Nephron progenitor cell (in vitro differentiated cells): Measurements from ENCODE around the gene GGT1.
"Not testable (repeated sequence)": the region's sequence is repeated elsewhere in the genome, so short reads cannot be mapped to it uniquely, and the experiment has no call there.

Source experiments
- DNase-seq: peaks from one replicate; pipeline ENCODE4 v3.0.0; 2021
- H3K27ac Mint-ChIP-seq: 2 replicates; pipeline ENCODE4 v1.8.0; 2021; ENCODE audit warnings: mild to moderate bottlenecking, moderate library complexity, mixed read lengths
- H3K27me3 Mint-ChIP-seq: 2 replicates; pipeline ENCODE4 v1.8.0; 2021; ENCODE audit warnings: mild to moderate bottlenecking, low read depth, mixed read lengths; ENCODE audit not compliant: poor library complexity
- H3K36me3 Mint-ChIP-seq: 2 replicates; pipeline ENCODE4 v1.8.0; 2021; ENCODE audit warnings: low read depth, mixed read lengths
- H3K4me1 Mint-ChIP-seq: 2 replicates; pipeline ENCODE4 v1.8.0; 2021; ENCODE audit warnings: mixed read lengths
- H3K4me3 Mint-ChIP-seq: 2 replicates; pipeline ENCODE4 v1.8.0; 2021; ENCODE audit warnings: mild to moderate bottlenecking, moderate library complexity, mixed read lengths
- H3K9me3 Mint-ChIP-seq: 2 replicates; pipeline ENCODE4 v1.8.0; 2021; ENCODE audit warnings: mild to moderate bottlenecking, moderate library complexity, mixed read lengths
- TF ChIP-seq, protein P1 (sequence below): fragments of 200-600 bp; sonication (generic); IDR thresholded peaks from 2 replicates; pipeline ENCODE4 v1.5.0; 2021; ENCODE audit warnings: antibody characterized with exemption

GGT1 gene

DNA sequence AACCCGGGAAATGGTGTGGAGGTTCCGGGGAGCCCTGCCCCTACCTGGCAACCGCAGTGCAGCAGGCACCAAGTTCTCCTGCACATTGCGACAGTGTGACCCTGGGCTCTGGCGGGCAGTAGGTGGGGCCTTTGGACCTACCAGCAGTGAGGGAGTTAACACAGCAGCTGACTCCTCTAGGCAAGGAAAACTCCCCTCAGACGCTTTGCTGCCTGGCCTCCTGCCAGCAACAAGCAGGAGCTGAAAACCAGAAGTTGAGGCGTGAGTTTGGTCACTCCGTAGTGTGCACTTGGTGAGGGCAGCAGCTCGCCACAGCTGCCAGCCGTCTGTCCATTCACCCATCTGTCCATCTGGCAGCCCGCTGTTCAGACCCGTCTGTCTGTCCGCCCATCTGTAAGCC, 29.6 kb downstream of the GGT1 start:
- not testable (repeated sequence) for H3K27ac Mint-ChIP-seq, DNase-seq, H3K36me3 Mint-ChIP-seq, H3K27me3 Mint-ChIP-seq, H3K9me3 Mint-ChIP-seq
- Mint-ChIP-seq H3K4me3 (peak overlapping the region; percentile 56), H3K4me1 (peaks cover 47% of the 10 kb centered on the region)

DNA sequence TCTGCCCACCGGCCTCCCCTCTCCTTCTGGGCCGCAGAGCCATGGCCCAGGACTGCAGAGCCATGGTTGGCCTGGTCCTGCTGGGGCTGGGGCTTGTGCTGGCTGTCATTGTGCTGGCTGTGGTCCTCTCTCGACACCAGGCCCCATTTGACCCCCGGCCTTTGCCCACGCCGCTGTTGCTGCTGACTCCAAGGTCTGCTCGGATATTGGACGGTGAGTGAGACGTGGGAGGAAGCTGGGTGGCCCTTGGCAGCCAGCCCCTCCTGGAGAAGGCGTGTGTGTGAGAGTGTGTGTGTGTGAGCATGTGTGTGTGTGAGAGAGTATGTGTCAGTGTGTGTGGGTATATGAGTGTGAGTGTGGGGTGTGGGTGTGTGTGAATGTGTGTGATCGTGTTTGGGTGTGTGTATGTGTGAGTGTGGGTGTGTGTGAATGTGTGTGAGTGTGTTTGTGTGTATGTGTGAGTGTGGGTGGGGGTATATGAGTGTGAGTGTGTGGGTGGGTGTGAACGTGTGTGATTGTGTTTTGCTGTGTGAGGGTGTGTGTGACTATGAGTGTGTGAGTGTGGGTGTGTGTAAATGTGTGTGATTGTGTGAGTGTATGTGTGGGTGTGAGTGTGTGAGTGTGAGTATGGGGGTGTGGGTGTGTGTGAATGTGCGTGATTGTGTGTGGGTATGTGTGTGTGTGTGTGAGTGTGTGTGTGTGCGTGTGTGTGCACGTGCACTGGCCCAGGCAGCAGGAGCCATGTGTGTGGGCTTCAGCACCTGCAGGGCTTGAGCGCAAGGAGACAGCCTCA, 30.4 kb downstream of the GGT1 start:
- not testable (repeated sequence) for DNase-seq, H3K27me3 Mint-ChIP-seq, H3K36me3 Mint-ChIP-seq, H3K9me3 Mint-ChIP-seq
- Mint-ChIP-seq H3K4me1 (peaks cover 47% of the 10 kb centered on the region), H3K27ac (peak overlapping the region; percentile 38), H3K4me3 (peak overlapping the region; percentile 56)

DNA sequence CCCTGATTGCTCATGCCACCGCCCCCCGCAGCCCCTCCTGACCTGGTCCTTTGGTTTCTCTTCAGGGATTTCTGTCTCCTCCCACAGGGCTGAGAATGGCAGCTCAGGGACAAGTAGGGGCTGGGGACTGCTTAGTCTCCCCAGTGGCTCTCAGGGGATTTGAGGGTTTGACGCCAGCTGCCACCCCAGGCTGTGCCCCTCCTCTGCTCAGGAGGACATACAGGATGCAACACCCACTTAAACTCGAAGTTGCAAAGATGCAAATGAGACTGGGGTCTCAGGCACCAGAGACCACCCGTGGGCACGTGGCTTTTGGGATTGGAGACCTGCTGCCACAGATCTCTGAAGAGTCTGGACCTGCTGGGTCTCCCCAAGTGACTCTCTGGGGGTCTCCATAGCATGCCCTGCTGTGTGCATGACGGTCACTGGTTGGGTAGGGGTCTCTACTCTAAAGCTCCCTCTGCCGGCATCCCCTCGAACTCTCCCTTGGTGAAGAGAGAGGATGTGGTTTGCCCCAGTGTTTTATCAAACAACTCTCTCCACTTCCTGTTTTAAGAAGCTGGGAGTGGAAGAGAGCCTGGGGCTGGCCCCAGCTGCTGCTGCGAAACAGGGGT, 31.9 kb downstream of the GGT1 start:
- Mint-ChIP-seq H3K4me1 (peaks cover 47% of the 10 kb centered on the region), H3K4me3 (peak overlapping the region; percentile 45)
- not testable (repeated sequence) for DNase-seq, H3K36me3 Mint-ChIP-seq, H3K27me3 Mint-ChIP-seq, H3K27ac Mint-ChIP-seq, H3K9me3 Mint-ChIP-seq
- TF ChIP-seq, protein P1, sequence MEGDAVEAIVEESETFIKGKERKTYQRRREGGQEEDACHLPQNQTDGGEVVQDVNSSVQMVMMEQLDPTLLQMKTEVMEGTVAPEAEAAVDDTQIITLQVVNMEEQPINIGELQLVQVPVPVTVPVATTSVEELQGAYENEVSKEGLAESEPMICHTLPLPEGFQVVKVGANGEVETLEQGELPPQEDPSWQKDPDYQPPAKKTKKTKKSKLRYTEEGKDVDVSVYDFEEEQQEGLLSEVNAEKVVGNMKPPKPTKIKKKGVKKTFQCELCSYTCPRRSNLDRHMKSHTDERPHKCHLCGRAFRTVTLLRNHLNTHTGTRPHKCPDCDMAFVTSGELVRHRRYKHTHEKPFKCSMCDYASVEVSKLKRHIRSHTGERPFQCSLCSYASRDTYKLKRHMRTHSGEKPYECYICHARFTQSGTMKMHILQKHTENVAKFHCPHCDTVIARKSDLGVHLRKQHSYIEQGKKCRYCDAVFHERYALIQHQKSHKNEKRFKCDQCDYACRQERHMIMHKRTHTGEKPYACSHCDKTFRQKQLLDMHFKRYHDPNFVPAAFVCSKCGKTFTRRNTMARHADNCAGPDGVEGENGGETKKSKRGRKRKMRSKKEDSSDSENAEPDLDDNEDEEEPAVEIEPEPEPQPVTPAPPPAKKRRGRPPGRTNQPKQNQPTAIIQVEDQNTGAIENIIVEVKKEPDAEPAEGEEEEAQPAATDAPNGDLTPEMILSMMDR = peak; percentile 12

DNA sequence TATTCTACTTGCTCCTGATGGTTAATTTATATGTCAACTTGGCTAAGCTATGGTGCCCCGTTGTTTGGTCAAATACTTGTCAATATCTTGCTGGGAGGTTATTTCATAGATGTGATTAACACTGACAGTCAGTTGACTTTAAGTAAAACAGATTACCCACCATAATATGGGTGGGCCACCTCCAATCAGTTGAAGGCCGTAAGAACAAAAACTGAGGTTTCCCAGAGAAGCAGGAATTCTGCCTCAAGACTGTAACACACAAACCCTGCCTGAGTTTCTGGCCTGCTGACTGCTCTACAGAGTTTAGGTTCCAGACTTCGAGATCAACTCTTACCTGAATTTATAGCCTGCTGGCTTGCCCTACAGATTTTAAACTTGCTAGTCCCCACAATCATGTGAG, 33.5 kb downstream of the GGT1 start:
- not testable (repeated sequence) for H3K27me3 Mint-ChIP-seq, H3K27ac Mint-ChIP-seq, DNase-seq, H3K4me3 Mint-ChIP-seq, H3K36me3 Mint-ChIP-seq
- peaks cover 32% of the 10 kb centered on the region for H3K4me1 Mint-ChIP-seq
- H3K9me3 Mint-ChIP-seq = peaks cover 11% of the 10 kb centered on the region

DNA sequence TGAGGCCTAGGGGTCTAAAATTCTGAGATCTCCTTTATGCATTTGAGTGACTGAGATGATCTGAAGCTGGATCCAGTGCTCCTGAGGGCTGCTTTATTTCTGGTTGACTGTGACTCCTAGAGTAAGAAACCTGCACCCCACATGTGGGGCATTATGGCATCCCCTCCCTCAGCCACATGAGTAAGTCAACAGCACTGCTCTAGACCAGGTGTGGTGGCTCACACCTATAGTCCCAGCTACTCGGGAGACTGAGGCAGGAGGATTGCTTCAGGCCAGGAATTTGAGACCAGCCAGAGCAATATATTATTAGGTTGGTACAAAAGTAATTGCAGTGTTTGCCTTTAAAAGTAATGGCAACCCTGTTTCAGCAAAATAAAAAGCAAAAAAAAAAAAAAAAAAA, 39.3 kb downstream of the GGT1 start:
- H3K27me3 Mint-ChIP-seq, H3K27ac Mint-ChIP-seq, H3K36me3 Mint-ChIP-seq, H3K4me3 Mint-ChIP-seq, DNase-seq: not testable (repeated sequence)
- Mint-ChIP-seq H3K4me1 (peaks cover 22% of the 10 kb centered on the region), H3K9me3 (peaks cover 11% of the 10 kb centered on the region)

DNA sequence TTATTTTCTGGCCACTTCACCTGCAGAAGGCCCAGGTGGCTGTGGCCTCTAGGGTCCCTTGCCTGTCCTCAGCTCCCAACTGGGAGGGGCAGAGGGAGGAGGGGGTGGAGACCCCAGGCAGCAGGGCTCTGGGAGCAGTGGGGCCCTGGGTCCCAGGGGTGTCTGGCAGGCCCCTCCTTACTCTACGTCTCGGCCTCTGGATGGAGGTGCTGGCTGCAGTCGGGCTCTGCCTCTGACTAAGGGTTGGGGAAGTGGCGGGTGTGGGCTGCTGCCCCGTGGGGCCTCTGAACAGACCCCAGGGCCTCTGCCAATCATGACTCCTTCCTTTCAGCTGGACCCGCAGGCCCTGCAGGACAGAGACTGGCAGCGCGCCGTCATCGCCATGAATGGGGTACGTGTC, 41.4 kb downstream of the GGT1 start:
- not testable (repeated sequence) for H3K27me3 Mint-ChIP-seq, H3K4me3 Mint-ChIP-seq, DNase-seq, H3K36me3 Mint-ChIP-seq, H3K27ac Mint-ChIP-seq
- Mint-ChIP-seq H3K9me3 (peaks cover 11% of the 10 kb centered on the region), H3K4me1 (peaks cover 22% of the 10 kb centered on the region)

DNA sequence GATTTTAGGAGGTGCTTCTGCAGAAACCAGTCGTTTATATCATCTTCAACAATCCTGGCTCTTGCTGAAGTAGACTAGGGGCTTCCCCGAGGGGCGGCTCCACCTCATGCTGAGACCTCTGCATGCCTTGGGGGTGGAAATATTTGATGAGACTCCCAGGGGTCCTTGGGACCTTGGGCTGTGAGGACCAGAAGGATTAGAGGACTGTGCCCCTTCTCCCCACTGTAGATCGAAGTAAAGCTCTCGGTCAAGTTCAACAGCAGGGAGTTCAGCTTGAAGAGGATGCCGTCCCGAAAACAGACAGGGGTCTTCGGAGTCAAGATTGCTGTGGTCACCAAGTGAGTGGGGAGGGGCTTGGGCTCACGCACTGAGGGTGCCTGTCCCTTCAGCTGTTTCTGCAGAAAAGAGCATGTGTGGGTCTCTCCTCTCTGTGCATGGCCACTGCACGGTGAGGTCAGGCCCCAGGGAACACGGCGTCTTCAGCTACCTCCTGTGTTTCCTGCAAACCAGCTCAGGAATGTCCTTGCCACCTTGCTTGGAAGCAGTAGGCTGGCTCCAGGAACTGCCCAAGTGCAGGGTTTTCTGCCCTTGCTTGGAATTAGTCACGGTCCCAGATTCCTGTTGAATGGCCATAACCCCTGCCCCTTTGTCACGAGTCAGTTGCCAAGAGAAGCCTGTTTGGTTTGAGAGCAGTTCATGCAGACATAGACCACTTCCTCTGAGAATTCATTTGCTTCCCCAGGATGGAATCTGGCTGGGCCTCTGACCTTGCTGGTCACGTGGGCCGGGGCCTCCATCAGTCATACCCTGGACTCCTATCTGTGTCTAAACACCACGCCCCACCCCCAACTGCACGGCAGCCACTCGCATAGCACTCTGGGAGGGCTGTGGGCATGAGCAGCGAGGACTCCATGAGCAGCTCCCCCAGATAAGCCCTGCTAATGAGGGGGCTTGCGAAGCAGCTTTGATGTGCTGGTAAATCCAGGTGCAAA, 42.7 kb downstream of the GGT1 start:
- DNase-seq = peak; percentile 30
- not testable (repeated sequence) for H3K9me3 Mint-ChIP-seq, H3K27me3 Mint-ChIP-seq, H3K36me3 Mint-ChIP-seq
- Mint-ChIP-seq H3K4me3 (peak overlapping the region; percentile 32), H3K27ac (peak overlapping the region; percentile 84), H3K4me1 (peaks cover 22% of the 10 kb centered on the region)

DNA sequence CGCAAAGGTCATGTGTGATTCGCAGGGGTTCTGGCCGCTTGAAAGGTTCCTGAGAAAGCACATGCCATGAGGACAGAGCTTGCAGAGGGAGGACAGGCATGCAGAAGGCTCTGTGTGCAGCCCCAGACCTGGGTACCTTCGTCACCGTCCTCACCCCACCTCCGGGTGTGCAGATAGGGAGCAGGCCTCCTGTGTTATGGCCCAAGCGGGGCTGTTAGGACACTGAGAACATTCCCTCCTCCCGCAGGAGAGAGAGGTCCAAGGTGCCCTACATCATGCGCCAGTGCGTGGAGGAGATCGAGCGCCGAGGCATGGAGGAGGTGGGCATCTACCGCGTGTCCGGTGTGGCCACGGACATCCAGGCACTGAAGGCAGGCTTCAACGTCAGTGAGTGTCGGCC, 43.8 kb downstream of the GGT1 start:
- H3K27me3 Mint-ChIP-seq, DNase-seq, H3K36me3 Mint-ChIP-seq, H3K27ac Mint-ChIP-seq, H3K4me3 Mint-ChIP-seq, H3K9me3 Mint-ChIP-seq: not testable (repeated sequence)
- peaks cover 22% of the 10 kb centered on the region for H3K4me1 Mint-ChIP-seq

DNA sequence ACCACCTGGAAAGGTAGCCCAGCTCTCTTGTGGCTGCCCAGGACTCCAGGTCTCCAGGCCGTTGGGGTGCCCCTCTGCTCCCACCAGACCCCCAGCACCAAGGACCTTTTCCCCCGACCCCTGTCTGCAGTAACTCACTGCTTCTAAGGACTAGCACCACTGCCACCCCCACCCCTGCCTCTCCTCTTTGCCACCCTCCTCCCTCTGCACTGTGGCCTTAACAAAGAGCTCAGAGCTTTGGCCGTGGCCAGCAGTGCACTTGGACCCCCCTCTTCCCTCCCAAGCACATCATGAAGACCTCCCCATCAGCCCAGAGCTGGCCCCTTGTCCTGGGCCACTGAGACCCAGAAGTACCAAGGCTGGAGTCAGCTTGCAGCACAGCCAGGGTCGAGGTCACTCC, 46.4 kb downstream of the GGT1 start:
- not testable (repeated sequence) for H3K27ac Mint-ChIP-seq, H3K4me3 Mint-ChIP-seq, H3K27me3 Mint-ChIP-seq, H3K36me3 Mint-ChIP-seq, H3K9me3 Mint-ChIP-seq, DNase-seq
- H3K4me1 Mint-ChIP-seq = peaks cover 11% of the 10 kb centered on the region

DNA sequence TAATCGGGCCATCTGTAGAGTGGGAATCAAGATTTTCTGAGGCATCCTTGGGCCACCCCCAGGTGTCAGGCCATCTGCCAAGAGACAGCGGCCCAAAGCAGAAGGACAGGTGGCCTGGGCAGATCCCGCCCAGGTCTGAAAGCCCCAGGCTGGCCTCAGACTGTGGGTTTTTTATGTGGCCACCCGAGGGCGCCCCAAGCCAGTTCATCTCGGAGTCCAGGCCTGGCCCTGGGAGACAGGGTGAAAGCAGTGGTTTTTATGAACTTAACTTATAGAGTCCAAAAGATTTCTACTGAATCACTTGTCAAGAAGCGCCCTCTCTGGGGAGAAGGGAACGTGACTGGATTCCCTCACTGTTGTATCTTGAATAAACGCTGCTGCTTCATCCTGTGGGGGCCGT, 47.9 kb downstream of the GGT1 start:
- H3K27me3 Mint-ChIP-seq, H3K4me1 Mint-ChIP-seq, H3K9me3 Mint-ChIP-seq, H3K36me3 Mint-ChIP-seq, H3K4me3 Mint-ChIP-seq, H3K27ac Mint-ChIP-seq: not testable (repeated sequence)
- DNase-seq = peak; percentile 76

DNA sequence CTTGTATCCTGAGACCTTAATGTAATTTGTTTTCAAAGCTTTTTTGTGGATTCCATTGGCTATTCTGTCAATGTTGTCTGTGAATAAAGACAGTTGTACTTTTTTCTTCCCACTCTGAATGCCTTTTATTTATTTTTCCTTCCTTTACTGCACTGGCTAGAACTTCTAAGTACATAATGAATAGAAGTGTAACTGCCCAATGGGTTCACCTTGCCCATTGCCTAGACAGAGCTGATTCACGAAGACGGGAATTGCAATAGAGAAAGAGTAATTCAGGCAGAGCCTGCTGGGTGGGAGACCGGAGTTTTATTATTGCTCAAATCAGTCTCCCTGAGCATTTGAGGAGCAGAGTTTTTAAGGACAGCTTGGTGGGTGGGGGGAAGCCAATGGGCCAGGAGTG, 62.4 kb downstream of the GGT1 start:
- H3K27ac Mint-ChIP-seq, H3K36me3 Mint-ChIP-seq, DNase-seq, H3K27me3 Mint-ChIP-seq, H3K4me3 Mint-ChIP-seq, H3K9me3 Mint-ChIP-seq: not testable (repeated sequence)
- peaks cover 18% of the 10 kb centered on the region for H3K4me1 Mint-ChIP-seq

DNA sequence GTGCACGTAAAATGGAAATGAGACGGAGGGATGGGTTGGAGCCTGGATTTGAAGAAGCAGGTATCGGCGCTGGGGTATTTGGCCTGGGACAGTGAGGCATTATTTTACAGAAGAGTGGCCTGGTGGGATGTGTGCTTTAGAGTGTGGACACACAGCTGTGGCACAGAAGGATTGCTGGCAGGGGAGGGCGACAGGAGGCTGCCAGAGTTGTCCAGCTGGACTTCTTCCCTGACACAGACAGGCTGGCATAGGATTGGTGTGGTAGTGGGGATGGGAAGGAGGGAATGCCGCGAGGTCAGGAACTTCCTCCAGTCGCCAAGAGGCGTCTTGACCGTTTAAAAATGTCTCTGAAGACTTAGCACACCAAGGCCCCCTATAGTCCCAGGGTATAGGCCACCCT, 64.9 kb downstream of the GGT1 start:
- H3K4me1 Mint-ChIP-seq = peaks cover 18% of the 10 kb centered on the region
- H3K27me3 Mint-ChIP-seq, DNase-seq, H3K27ac Mint-ChIP-seq, H3K4me3 Mint-ChIP-seq, H3K36me3 Mint-ChIP-seq, H3K9me3 Mint-ChIP-seq: not testable (repeated sequence)

DNA sequence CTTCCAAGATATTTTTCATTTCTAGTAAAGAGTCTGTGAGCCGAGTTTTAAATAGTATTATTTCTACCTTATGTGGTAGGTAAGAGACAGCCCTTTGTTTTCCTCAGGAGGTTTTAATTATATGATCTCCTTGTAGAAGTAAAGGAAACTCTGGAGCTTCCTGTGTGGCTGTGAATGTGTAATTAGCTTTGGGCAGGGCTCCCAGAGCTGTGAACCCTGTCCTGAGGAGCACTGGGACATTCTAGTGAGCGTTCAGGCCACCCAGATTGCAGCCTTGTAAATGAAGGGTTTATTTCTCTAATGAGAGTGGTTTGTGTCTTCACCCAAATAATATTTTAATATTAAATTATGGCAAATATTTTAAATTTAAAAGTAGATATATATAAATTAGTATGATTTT, 69.5 kb downstream of the GGT1 start:
- H3K4me1 Mint-ChIP-seq, H3K36me3 Mint-ChIP-seq, DNase-seq, H3K27me3 Mint-ChIP-seq, H3K9me3 Mint-ChIP-seq, H3K4me3 Mint-ChIP-seq, H3K27ac Mint-ChIP-seq: not testable (repeated sequence)
